Activated CD8-positive, alpha-beta memory T cell treated with anti-CD3 and anti-CD28 coated beads, Interleukin-2, amount 50 U/mL, for 24 hours (primary cell): ENCODE measurements around the gene AKR1C2.
"Not testable (repeated sequence)": the region's sequence is repeated elsewhere in the genome, so short reads cannot be mapped to it uniquely, and the experiment has no call there.

Experiments
- DNase-seq: peaks from one replicate; pipeline ENCODE4 v3.0.0-alpha.2; 2020; ENCODE audit errors: extremely low read depth

AKR1C2 gene

DNA sequence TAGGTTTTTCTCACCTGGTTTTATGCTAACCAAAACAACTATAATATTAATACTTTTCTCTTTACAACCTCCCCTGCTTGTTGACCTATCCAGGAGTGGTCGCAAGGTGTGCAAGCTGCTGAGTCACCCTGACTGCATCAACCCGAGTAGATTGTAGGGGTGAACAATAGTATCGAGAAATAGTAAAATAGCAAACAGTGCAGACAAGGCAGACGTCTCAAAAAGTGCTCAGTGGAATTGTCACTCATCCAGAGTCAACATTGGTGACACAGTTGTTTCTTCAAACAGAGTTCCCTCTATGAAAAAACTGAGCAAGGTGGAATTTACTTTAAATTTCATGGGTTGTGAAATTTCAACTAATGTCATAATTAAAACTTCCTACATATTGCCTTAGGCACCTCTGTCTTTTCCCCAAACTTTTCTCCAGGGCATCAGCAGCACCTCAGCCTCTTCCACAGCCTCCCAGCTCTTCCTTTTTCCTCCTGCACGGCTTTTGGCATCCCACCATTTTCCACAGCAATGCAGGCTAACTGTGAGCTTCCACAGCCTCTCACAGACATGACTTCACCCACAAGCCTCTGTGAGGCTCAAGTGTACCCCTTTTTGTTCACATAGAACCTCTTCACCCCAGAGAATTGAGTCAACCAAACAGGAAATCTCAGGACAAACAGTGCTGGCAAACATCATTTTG is 46.6 kb downstream of the AKR1C2 start:
- not testable (repeated sequence) for DNase-seq

DNA sequence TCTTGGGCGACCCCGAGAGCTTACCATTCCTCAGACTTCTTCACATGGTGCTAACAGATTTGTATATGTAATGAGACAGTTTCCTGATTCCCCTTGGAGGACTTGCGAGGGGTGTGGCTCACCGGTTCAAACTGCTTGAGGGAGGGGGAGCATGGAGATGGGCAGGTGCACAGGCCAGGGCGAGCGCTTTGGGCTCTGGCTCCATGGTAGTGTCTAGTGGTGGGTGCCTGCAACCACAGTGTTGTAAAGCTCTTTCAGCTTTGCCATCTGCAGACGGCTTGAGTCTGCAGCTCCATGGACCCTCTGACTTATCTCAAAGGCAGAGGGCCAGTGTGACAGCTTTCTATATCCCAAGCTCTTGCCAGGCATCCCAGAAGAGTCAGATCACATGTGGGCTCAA is 47.6 kb downstream of the AKR1C2 start:
- DNase-seq, result not testable (repeated sequence)

DNA sequence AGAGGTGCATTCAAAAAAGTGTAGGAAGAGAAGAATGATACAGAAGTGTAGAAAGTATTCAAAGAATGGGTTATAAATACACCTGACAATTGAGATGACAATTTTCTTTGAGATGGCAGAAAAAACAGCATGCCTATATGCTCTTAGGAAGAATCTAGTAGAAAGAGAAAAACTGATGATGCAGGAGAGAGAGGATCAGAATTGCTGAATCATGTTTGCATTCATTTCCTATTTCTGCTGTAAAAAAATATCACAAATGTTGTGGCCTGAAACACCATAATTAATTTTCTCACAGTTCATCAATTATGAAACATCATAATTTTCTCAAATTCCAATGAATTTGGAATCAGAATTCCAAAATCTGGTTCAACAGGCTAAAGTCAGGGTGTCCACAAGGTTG is 50.3 kb downstream of the AKR1C2 start:
- no peak for DNase-seq

DNA sequence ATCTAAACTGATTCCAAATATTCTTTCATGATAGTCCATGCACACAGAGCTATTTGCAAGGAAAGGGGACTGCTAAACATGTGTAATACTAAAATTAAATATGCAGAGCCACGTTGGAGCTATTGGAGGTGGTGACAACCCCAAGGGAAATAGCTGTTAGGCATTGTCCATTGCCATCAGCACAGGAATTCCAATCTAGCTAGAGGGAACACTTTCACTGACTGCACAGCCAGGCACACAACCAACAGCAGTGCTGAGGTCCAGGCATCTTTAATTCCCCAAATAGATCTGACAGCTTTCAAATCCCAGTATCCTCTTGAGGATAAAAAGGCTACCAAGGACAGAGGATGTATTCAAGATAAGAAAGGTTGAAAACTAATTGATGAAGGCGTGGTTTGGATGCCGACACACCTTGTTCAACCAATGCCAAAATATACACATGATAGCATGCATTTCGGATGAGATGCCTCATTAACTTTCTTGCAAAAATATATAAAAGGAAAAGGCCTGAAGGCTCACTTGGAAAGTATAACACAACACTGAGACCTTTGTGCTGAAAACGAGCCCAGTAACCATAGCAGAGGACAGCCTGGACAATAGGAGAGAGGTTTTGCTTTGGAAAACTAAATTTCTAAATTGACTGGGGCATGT is 52.0 kb downstream of the AKR1C2 start:
- not testable (repeated sequence) for DNase-seq

DNA sequence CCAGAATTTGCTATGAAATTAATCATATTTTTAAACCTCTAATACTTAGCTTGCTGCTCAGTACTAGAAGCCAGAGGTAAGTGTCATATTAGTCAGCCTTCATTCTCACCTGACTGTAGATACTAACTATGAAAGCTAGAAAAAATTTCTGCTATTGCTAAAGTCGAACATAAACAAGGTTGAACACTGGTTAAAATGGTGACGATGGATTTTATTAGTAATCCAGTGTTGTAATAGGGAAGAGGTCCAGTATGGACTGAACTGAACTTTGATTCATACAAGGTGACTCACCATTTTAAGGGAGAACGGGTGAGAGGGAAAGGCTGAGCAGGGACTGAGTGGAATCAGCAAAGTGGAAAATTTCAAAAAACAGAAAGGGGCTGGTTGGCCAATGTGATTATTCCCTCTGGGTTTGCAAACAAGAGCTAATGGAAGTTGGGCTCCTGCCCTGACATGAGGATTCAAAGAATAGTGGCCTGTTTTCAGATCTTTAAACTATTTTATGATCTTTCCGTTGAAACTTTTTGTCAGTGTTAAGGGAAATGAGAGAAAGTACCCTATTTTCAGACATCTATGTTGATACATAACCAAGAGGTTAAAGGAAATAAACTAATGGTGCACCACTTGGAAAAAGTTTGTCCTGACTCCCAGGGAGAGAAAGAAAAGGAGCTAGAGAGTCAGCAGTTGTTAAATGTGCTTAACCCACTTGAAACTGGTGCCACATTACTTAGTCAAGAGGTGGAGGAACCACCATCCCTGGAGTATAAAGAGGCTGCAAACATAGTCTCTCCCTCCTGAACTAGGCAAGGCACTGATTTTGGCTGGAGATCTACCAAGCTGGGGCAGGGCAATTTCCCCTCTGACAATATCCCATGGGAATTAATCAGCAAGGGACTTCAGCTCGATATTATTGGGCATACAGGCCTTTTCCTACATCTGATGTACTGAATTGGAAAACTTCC is 55.7 kb downstream of the AKR1C2 start:
- DNase-seq, result no peak

DNA sequence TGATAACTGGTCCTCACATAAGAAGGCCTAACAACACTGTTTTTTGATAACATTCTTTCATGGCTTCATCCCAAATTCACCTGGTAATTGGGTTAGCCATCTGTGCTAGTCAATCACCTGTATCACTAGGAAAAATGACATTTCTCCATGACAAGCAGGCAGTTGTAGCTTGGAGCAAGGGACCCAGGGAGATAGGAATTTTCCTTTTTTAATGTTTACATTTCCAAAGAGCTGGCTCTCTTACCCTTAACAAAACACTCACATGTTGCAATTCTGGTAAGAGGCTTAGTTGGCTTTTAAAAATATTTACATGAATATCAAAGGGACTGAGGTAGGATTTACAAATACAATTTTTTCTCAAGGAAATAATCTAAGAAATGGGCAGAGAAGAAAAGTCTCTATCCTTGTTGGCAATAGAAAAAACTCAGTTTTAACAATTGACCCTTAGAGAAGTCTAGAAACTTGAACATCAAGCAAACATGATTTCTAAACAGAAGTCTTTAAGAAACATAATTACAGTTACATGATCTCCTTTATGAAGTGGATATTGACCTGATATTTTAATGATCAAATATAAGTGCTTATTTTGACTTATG is 56.5 kb downstream of the AKR1C2 start:
- DNase-seq, result no peak

DNA sequence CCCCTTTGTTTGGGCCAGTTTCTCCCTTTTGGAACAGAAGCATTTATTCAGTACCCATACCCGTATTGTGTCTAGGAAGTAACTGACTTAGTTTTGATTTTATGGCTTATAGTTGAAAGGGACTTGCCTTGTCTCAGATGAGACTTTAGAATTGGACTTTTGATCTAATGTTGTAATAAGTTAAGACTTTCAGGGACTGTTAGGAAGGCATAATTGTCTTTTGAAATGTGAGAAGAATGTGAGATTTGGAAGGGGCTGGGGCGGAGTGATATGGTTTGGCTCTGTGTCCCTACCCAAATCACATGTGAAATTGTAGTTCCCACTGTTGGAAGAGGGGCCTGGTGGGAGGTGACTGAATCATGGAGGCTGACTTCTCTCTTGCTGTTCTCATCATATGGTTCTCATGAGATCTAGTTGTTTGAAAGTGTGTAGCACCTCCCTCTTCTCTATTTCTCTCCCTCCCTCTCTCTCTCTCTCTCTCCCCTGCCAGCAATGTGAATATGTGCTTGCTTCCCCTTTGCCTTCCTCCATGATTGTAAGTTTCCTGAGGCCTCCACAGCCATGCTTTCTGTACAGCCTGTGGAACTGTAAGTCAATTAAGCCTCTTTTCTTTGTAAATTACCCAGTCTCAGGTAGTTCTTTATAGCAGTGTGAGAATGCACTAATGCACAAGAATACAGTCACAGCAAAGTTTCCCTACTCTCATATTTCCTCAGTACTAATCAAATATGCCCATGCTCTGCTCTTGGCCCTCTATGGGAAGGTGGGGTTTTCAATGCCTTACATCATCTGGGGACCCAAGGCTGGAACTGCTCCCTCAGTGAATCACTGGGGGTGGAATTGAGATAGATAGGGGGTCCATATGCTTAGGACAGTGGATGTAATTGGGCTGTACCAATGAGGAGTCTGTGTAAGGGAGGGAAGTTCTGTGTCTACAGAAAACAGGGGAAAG is 57.6 kb downstream of the AKR1C2 start:
- DNase-seq, result no peak

DNA sequence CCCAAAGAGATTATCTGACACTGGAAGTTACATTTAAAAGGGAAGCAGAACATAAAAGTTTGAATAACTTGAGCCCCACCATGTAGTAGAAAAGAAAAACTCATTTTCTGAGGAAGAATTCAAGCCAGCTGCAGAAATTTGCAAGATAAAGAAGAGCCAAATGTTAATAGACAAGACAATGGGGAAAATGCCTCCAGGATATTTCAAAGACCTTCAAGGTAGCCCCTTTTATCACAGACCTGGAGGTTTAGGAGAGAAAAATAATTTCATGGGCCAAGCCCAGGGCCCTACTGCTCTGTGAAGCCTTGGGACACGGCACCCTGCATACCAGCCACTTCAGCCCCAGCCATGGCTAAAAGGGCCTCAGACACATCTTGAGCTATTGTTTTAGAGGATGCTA is 58.8 kb downstream of the AKR1C2 start:
- DNase-seq, result no peak

DNA sequence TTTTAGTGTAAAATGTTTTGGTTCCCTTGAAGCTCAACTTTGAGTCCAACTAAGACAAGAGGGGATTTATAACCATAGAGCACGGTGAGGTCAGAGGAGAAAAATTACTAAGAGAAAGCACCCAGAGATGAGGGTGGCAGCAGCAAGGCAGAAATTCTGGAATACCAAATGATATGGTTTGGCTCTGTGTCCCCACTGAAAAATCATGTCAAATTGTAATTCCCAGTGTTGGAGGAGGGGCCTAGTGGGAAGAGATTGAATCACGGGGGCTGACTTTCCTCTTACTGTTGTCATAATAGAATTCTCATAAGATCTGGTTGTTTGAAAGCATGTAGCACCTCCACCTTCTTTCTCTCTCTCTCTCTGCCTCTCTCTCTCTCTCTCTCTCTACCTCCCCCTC is 59.8 kb downstream of the AKR1C2 start:
- no peak for DNase-seq

DNA sequence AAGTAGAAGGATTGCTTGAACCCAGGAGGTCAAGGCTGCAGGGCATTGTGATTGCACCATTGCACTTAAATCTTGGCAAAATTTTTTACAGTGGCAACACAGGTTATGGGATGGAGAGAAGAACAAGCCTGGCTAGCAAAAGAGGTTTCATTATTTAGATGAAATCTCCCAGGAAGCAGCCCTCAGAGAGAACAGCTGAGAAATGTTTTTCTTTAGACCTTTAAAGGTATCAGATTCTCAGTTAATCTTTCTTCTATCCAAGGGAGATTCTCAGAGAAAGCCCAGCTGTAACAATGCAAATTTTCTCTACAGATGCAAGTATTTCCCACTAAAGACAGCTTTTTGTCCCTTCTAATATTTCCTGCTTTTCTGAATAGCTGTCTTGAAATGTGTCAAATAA is 60.2 kb downstream of the AKR1C2 start:
- not testable (repeated sequence) for DNase-seq

DNA sequence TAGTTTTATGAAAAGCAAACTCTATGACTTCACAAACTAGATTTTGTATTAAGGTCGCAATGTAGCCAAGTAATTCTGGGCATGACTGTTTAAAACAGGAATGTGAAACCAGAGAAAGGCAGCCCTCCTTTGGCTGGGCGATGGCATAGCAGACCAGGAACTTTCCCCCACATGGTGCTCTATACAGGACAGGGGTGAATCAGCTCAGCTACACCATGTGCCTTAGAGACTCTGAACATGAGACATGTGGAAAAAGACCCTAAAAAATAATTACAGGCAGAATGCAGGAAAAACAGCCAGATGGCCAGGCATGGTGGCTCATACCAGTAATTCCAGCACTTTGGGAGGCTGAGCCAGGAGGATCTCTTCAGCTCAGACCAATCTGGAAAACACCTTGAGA is 60.7 kb downstream of the AKR1C2 start:
- not testable (repeated sequence) for DNase-seq

DNA sequence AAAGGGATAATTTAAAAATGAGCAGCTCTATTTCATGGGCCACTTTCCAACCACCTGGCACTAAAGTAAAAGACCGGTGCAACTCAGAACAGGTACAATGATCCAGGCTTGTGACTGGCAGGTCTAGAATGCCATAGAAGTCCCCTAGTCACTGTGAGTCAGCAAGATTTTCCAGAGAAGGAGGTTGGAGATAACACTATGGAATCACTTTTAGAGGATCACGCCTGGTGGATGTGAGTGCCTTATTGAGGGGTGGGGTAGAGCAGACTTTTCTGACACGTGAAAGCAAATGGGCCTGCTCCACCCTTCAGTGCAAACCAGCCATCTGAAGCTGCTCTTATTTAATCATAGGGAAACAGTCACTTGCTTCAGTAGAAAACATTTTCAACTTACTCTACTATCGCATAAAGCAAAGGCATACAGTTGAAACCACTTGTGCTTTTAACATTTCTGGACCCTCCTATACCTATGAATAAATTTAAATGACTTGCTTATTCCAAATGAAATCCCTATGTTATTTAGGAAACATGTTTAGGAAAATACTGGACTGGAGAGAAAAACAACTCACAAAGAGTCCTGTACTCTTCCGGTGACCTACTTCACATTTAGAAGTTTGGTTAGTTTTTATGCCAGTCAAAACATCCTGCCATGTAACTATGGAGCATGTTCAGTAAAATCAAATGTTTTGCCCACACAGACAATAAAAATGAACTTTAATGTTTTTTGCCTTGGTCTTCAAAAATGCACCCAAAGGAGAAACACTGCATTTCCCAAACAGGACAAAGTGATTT is 61.9 kb downstream of the AKR1C2 start:
- DNase-seq, result no peak

DNA sequence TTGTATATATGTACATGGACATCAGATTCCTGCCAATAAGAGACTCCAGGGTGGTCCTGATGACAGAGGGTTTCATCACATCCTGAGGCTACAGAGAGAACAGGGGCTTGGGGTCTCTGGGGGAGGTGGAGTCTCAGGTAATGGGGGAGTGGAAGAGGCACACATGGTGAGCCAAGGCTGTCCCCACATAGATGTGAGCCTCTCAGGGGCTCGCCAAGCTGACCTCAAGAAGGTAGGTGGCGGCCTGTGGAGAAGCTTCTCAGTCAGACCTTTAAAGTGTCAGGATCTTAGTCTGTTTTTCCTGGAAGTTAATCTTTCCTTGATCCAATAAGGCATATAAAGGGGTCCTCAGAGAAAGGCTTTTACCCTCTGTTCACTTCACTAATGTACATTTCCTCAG is 62.7 kb downstream of the AKR1C2 start:
- DNase-seq, result not testable (repeated sequence)

DNA sequence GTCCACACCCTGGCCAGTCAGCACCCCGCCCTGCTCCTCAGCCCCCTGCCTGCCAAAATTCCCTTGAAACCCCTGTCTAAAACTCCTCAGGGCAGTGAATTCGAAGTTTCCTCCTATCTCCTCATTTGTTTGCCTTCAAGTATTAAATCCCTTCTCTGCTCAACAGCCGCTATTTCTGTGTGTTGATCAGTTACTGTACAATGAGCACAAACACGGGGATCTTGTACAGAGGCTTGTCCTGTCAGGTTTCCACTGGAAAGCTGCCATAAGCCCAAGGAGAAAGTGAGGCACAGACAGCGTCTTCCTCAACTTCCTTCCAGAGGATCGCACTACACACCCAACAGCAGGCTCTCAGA is 63.6 kb downstream of the AKR1C2 start:
- not testable (repeated sequence) for DNase-seq

DNA sequence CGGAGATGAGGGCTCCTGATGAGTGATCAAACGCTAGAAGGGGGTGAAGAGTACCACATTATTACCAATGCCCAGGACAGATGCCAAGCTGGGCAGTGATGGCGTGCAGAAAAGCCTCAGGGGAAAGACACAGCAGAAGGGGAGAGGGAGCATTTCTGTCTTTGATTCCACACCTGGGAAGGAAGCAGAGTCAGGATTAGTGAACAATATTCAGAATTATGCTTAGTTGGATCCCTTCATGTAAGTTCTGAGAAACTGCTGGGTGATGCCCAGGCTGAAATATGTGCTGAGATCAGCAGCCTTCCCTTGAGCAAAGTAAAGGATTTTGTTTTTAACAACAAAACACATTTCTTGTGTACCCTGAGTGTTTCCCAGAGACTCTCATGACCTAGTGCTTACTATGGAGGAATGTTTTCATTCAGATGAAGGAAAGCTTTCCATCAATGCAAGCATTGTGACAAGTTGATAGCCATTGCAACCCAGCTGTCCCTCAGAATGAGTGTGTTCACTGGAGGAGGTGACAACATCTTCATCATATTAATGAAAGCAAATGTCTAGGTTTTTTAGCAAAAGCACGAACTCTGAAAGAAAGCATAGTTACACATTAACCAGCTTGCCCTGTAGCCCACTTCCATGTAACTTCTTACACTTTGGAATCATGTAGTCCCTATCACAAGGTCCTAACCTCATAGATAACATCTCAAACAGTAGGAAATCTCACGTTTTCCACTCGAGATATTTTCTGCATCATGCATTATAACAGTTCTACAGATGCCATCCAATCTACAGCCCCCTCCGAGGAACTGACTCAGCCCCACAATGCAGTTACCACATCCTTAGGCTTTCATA is 64.2 kb downstream of the AKR1C2 start:
- DNase-seq, result no peak
